ENCODE measurements around the gene CBX1. TPM values are rescaled to one million over a fixed set of nuclear protein-coding genes. Genes with fewer than 3 reads are reported as not detected.

The CBX1 gene
- total and polyA plus RNA-seq, 2 of the 8 experiments (the other 6 are each of a cell fraction or from before 2014, with no cell fraction given): 38.7 to 173 TPM

DNA sequence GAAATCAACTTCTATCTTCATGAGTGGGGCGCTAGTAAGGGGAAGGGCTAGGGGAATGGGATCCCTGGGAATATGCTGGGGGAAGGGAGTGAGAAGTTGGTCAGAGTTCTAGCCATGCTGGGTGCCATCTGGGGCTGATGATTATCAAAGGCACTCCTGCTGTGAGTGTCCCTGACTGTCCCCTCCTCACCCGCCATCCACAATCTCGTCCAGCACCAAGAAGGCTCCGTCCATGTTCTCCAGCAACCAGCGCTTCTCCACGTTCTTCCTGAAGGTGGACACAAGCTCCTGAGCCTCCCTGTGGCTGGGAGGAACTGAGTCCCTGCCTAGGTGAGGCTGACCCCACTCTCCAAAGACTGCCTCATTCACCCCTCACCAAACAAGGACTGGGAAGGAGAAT, 69.3 kb downstream of the CBX1 start:
- no peak overlapping the region for H3K27ac ChIP-seq (ENCODE audit: low read depth, low read length)
- no peak for FAIRE-seq
- TF ChIP-seq NRF1 (IDR thresholded peaks at IDR 0.05; ENCODE audit: low read depth, low read length): no peak
- no peaks in the 10 kb centered on the region for H3K79me1 ChIP-seq (ENCODE audit: low read depth, low read length)
- no peaks in the 10 kb centered on the region for H3K9me3 ChIP-seq (ENCODE audit: insufficient read depth in 2 of 2, low read depth in 1 of 2, low read length in 1 of 2)
- H4K5ac ChIP-seq (ENCODE audit: insufficient read length, low read depth, low read length): no peak overlapping the region
- H3K4me2 ChIP-seq (ENCODE audit: insufficient read depth in 1 of 2, low read depth in 2 of 2, low read length in 2 of 2): no peak overlapping the region
- peaks cover 0 to 3% of the 10 kb centered on the region in 2 experiments for H4K20me1 ChIP-seq (replicated peaks in 1 of 2; ENCODE audit: control insufficient read depth in 1 of 2, insufficient read depth in 2 of 2, low read length in 2 of 2)
- no peak overlapping the region for H3K18ac ChIP-seq (ENCODE audit: extremely low read depth, low read length)
- no peak overlapping the region for H3K9ac ChIP-seq (replicated peaks in 1 of 4; ENCODE audit: extremely low read depth in 1 of 4, low read depth in 3 of 4, low read length in 3 of 4)
- peaks cover under 1% of the 10 kb centered on the region; the same call in 1 of the 2 replicates for H3K23me2 ChIP-seq (ENCODE audit: low read depth, low read length)
- no peaks in the 10 kb centered on the region for H3K79me2 ChIP-seq (ENCODE audit: control insufficient read depth in 1 of 2, insufficient read depth in 2 of 2, low read length in 2 of 2)
- DNase-seq (ENCODE audit: low read depth in 1 of 2, low spot score in 2 of 2): no peak
- H3K23ac ChIP-seq (ENCODE audit: insufficient read length): no peak overlapping the region
- H4K91ac ChIP-seq (replicated peaks; ENCODE audit: insufficient read length, low read length): no peak overlapping the region
- H4K8ac ChIP-seq (ENCODE audit: extremely low read depth, insufficient read depth, low read length): no peak overlapping the region
- no peak overlapping the region for H2BK20ac ChIP-seq (ENCODE audit: low read length)
- H3K14ac ChIP-seq (ENCODE audit: insufficient read length): no peak overlapping the region
- WGBS, 2 experiments (ENCODE audit: extremely low coverage in 1 of 2, insufficient coverage in 1 of 2, insufficient read length in 1 of 2, insufficient replicate concordance in 2 of 2, low coverage in 1 of 2, low lambda C conversion rate in 2 of 2, missing lambda C conversion rate in 1 of 2): 83% methylated on average over 6 of the region's 6 CpGs; no CpG with 5 or more reads in 1 of the 2 experiments
- no peak overlapping the region for H2AK5ac ChIP-seq (ENCODE audit: low read depth, low read length)
- peaks cover 0 to 2% (median 0%) of the 10 kb centered on the region in 4 experiments; a peak in 2 of 7 replicates for H3K4me1 ChIP-seq (replicated peaks in 1 of 4; ENCODE audit: control insufficient read depth in 3 of 4, insufficient read depth in 4 of 4, low read length in 3 of 4)
- POLR2A ChIA-PET (ENCODE audit: partially characterized antibody): interaction anchor here (0.6 to 28.1 kb wide), 2 partner anchors 30 to 70 kb away, joined by 3 to 1227 read pairs; partner anchors contain the start of gene NFE2L1
- H3K4ac ChIP-seq (replicated peaks; ENCODE audit: insufficient read length, low read depth, low read length): no peak overlapping the region
- peak overlapping the region; percentile 27; the same call in 1 of the 2 replicates for H2BK5ac ChIP-seq (ENCODE audit: low read depth, low read length)
- H2AFZ ChIP-seq (ENCODE audit: low read length): no peak overlapping the region
- H2BK12ac ChIP-seq (ENCODE audit: low read depth, low read length): no peak overlapping the region; the same call in 1 of the 2 replicates
- H2BK15ac ChIP-seq (ENCODE audit: low read length): no peak overlapping the region; the same call in 1 of the 2 replicates
- CTCF ChIA-PET (ENCODE audit: partially characterized antibody): interaction anchor here (0.7 to 8.9 kb wide), 8 partner anchors 14 to 190 kb away, joined by 3 to 181 read pairs (median 20); partner anchors contain the start of gene NFE2L1
- no peak overlapping the region for H2BK120ac ChIP-seq (replicated peaks; ENCODE audit: low read depth, low read length)
- H3K4me3 ChIP-seq (ENCODE audit: extremely low read depth in 1 of 4, insufficient read depth in 2 of 4, low read depth in 3 of 4, low read length in 4 of 4): no peak overlapping the region
- no peaks in the 10 kb centered on the region for H3K36me3 ChIP-seq (ENCODE audit: control insufficient read depth in 2 of 4, insufficient read depth in 4 of 4, low read length in 3 of 4)
- H3K56ac ChIP-seq (replicated peaks; ENCODE audit: insufficient read length, low read depth, low read length): no peak overlapping the region
- peaks cover 0 to 8% (median 6%) of the 10 kb centered on the region in 4 experiments; a peak in 6 of 7 replicates for H3K27me3 ChIP-seq (replicated peaks in 1 of 4; ENCODE audit: control insufficient read depth in 3 of 4, extremely low read depth in 1 of 4, insufficient read depth in 3 of 4, low read length in 3 of 4)
